H1 (cell line): ENCODE measurements around the gene RIMS3. TPM values are rescaled to one million over a fixed set of nuclear protein-coding genes. Genes with fewer than 3 reads are reported as not detected.

Experiments used
- RNF2 ChIP-seq: fragments of 200-900, 300-1000 bp; sonication (generic); IDR thresholded peaks from 2 replicates; pipeline ENCODE4 v1.7.1; 2016; ENCODE audit warnings: borderline replicate concordance, low read depth, mild to moderate bottlenecking, antibody characterized with exemption, low read length; ENCODE audit not compliant: poor library complexity, severe bottlenecking; ENCODE audit errors: missing control alignments
- SIRT6 ChIP-seq: IDR thresholded peaks from one replicate; pipeline ENCODE4 v1.7.1; 2012; ENCODE audit warnings: low read length, inconsistent platforms
- SIX5 ChIP-seq: IDR thresholded peaks from 2 replicates; pipeline ENCODE4 v1.6.1; 2011; ENCODE audit warnings: mild to moderate bottlenecking, low read depth, low read length
- SP2 ChIP-seq: IDR thresholded peaks from 2 replicates; pipeline ENCODE4 v1.6.1; 2012; ENCODE audit warnings: mild to moderate bottlenecking, low read length, inconsistent platforms
- SRF ChIP-seq: IDR thresholded peaks from 2 replicates; pipeline ENCODE4 v1.6.1; 2011; ENCODE audit warnings: mild to moderate bottlenecking, low read depth, low read length, moderate library complexity
- polyA plus RNA-seq, 7 experiments: library from polyadenylated mRNA; depleted of rRNA in 3 of 7; stranded (reverse) in 5 of 7; unstranded in 2 of 7; fragments of >200 nt in 5 of 7; fragments of 200-250 nt in 2 of 7; gene quantifications; 1 replicate in 5 of 7; 2 replicates in 1 of 7; 4 replicates in 1 of 7; pipeline versions ENCODE4 v1.2.1 to v1.2.3, GENCODE V29; 2011 to 2013; ENCODE audit warnings: missing spikeins in 2 of 7, mixed read lengths in 2 of 7
- total RNA-seq: library from RNA; stranded (reverse); fragmentation: NEBNext Ultra II Directional; extraction: Animal tissue kit (Norgen Biotek cat#: 25700); gene quantifications from 2 replicates; pipeline ENCODE4 v1.2.1, GENCODE V29; 2021

Gene RIMS3
- total and polyA plus RNA-seq, 2 of the 8 experiments (the other 6 are each of a cell fraction or from before 2014, with no cell fraction given) = 13.3 to 20.6 TPM

GRCh38 chr1:40652468-40652867 lies 13.0 kb downstream of the RIMS3 start (continued):
- no peak for TF ChIP-seq SRF
- TF ChIP-seq SIX5 = no peak
- no peak for TF ChIP-seq SIRT6
- TF ChIP-seq SP2 = no peak
- no peak for TF ChIP-seq RNF2
